ENCODE data around the gene ZNF3. TPM values are rescaled to one million over a fixed set of nuclear protein-coding genes. Genes with fewer than 3 reads are reported as not detected.

The ZNF3 gene
- total RNA-seq, 1 donor from 2014 or later = 22.5 TPM

DNA sequence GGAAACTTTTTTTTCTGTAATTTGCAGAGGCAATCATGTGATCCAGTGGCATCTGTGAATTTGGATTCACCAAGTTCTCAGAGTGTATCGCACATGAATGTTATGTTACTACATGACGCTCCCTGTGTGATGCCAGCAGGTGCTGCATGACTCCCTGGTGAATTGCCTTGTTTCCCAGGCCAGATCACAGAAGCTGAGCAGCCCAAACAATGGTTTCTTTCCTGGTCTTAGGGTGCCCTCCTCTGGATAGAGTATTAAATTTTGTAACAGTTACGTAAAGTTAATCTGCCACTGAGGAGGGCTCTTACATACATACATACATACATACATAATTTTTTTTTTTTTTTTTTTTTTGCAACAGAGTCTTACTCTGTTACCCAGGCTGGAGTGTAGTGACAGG, 28.3 kb downstream of the ZNF3 start:
- peak; percentile 72 to 81 for DNase-seq (ENCODE audit: low read depth in 2 of 2)

DNA sequence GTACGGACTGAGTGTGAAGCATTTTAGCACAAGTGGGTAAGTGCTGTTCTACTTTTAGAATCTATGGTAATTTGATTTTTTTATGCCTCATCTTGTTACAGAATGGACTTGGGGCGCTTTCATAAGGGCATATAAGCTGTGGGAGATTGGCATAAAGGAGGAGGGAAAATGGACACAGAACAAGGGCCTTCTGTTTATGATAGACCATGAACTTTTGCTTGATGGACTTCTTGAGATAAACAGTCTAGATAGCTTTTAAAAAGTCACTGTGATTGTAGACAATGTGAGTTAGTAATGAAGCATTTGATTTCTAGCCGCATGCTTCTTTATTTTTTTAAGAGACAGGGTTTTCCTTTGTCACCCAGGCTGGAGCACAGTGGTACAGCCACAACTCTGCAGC, 29.9 kb downstream of the ZNF3 start:
- DNase-seq (ENCODE audit: low read depth in 2 of 2) = no peak

DNA sequence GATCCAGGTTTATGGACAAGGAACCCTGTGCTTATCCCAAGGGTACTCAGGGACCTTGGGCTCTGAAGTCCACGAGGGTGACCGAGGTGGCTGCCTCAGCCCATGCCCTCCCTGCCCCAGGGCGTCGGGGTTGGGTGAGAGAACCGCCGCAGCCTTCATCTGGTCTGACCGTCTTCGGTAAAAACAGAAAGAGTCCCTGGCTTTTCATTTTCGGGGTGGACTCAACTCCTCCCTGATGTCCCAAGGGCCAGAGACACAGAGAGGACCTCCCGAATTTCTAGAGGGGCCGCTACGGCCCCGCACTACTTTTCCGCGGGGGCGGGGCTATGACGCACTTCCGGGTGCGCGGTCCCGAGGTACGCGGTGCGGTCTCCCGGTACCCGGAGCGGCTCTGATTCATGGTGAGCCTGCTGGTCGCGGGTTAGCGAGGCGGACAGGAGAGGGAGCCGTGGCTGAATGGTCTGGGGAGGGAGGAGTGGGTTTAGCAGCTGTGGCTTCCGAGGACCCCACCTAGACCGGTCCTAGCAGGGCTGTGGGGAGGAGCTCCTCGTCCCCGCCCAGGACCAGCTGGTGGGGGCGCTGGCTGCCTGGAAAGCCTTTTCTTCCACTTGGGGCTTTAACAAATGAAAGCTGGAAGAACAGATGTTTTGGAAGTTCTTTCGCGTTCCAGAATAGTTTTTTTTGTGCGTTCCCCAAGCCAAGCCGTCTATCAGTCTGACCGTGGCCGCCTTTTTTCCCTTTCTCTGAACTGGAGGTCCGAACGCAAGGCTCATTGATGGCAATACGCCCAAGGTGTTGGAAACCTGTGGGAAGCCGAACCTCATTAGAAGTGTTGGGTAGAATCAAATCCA, 31.9 kb downstream of the ZNF3 start, which contains the start of gene ZSCAN21:
Gene ZSCAN21, plus strand, starts transcription at position 334 of the 851 bp plus-strand sequence. CDS start 7,233 bp downstream, outside the sequence.
- DNase-seq (ENCODE audit: low read depth in 2 of 2) = peak; percentile 50 to 81

DNA sequence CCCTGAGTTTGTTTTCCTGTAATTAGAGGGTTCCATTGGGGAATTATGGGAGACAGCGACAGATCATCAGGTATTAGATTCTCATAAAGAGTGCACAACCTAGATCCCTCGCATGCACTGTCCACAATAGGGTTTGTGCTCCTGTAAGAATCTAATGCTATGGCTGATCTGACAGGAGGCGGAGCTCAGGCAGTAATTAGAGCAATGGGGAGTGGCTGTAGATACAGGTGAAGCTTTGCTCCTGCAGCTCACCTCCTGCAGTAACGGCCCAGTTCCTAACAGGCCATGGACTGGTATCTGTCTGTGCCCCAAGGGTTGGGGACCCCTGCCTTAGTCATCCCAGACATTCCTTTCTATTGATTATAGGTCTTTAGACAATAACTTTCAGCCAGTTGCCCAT, 32.8 kb downstream of the ZNF3 start:
- no peak for DNase-seq (ENCODE audit: low read depth in 2 of 2)

DNA sequence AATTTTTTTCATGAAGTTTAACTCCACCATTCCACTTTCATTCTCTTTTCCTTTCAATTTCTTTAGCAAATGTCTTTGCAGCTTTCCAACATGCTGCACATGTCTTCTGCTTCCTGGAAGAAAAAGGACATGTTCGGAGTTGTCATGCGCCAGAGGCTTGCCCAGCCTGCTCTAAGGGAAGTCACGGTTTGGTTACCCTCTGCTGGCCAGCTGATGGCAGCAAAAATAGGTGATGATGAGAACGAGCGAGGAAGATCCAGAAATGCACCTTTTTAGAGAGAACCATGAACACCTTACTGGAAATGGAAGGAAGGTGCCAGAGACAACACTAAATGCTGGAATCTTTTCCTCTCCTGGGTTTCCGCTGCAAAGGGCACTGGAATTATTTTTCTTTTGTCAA, 36.8 kb downstream of the ZNF3 start:
- peak in 1 of 2 donors; percentile 19 for DNase-seq (ENCODE audit: low read depth in 2 of 2)

DNA sequence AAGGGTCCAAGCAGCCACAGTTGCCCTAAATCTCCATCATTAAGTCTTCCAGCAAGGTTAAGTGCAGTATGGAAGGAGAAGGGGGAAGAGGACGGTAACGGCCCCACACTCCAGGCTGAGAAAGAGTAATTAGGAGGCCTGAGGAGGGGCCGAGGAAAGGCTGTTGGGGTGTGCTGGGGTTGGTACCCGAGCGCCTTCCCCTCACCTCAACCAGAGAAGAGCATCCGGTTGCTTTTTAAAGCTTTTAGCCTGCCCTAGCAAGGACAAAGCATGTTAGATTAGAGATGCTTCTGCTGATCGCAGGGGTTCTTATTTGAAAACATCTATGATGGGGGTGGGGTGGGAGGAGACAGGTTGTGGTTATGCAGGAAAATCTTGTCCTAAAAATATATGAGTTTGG, 40.9 kb downstream of the ZNF3 start:
- no peak for DNase-seq (ENCODE audit: low read depth in 2 of 2)

DNA sequence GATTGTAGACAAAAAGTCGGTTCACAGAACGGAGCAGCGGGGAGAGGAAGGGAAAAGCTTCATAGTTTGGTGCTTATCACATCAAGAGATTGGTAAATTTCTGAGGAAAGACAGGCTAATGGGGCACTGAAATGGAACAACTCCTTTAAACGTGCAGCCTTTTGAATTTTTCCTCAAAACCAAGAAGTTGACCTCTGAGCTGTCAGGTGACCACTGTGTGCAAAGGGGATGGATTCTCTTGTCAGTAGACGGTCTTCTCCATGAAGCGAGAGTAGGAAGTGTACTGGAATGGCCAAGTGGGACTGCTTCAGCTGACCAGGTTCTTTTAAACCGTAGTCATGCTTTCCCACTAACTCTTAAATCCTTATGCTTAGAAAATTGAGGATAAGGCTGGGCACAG, 43.2 kb downstream of the ZNF3 start:
- DNase-seq (ENCODE audit: low read depth in 2 of 2) = no peak

DNA sequence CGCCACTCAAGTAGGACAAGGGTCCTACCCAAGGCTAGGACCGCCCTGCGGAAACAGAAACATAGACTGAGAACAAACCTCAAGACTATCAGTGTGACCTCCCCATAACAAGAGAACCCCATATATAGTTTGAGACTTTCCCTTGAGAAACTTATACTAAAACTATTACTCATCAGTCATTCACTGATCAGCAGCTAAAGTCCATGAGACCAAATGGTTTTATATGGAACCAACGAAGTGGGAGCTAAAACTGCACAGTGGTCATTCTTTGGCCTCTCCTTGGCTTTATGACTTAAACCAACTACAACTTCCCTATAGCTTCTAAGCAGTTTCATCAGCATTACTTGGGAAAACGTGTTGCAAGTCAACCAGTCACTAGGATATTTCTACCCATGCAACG, 45.6 kb downstream of the ZNF3 start:
- no peak for DNase-seq (ENCODE audit: low read depth in 2 of 2)

DNA sequence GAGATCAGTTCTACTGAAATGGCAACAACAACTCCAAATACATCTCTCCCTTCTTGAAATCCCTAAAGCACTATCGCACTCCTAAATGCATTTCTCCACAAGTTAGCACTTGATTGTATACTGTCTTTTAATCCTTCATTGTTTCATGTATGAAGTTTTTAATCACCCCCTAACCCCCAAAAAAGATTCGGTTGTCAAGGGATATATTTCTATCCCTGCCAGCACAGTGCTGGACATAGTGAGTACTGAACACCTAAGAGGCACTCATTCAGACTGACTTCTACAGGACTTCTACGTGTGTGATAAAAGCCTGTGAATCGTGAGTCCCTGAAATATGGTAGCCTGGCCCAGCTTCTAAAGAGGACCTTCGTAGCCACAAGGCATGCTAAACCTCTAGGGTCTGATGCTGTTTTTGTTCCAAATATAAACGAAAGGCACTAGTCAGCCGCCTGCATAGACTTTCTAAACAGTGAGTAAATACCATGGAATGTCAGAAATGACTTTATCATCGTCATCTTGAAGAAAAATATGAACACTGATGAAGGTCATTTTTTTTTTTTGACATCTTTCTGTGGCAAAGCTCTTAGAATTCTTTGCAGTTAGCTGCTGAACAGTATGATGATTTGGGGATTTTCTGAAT, 46.5 kb downstream of the ZNF3 start:
- DNase-seq (ENCODE audit: low read depth in 2 of 2) = peak in 1 of 2 donors; percentile 40

DNA sequence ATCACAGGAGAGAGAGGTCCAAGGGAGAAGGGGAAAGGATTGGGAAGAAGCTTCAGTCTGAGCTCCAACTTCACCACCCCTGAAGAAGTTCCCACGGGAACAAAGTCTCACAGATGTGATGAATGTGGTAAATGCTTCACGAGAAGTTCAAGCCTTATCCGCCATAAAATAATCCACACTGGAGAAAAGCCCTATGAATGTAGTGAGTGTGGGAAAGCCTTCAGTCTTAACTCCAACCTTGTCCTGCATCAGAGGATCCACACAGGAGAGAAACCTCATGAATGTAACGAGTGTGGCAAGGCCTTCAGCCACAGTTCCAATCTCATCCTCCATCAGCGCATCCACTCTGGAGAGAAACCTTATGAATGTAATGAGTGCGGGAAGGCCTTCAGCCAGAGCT, 48.0 kb downstream of the ZNF3 start:
- no peak for DNase-seq (ENCODE audit: low read depth in 2 of 2)

DNA sequence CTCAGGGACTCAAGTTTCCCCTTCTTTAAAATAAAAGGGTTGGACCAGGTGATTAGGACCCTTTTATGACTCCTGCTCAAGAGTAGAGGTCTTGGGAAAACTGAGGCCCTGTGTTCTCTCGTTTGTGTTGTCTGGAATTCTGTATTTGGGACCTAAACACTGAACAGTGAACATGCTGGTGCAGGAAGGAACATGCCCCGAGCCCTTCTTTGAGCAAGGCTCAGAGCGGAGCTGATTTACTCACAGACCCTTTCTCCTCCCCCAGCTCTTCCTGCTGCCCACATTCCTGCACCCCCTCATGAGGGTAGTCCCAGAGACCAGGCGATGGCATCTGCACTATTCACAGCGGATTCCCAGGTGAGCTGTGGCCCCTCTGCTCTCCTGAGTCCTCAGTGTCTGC, 51.9 kb downstream of the ZNF3 start:
- DNase-seq (ENCODE audit: low read depth in 2 of 2) = no peak

DNA sequence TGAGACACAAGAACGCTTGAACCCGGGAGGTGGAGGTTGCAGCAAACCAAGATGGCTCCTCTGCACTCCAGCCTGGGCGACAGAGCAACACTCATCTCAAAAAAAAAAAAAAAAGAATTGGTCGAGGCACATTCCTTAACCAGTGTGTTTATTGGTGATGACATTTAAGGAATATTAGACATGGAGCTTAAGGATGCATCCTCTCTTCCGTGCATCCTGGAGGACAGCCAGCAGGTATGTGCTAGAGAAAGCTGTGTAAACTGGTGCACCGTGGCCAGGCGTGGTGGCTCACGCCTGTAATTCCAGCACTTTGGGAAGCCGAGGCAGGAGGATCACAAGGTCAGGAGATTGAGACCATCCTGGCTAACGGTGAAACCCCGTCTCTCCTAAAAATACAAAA, 54.3 kb downstream of the ZNF3 start:
- DNase-seq (ENCODE audit: low read depth in 2 of 2) = no peak

DNA sequence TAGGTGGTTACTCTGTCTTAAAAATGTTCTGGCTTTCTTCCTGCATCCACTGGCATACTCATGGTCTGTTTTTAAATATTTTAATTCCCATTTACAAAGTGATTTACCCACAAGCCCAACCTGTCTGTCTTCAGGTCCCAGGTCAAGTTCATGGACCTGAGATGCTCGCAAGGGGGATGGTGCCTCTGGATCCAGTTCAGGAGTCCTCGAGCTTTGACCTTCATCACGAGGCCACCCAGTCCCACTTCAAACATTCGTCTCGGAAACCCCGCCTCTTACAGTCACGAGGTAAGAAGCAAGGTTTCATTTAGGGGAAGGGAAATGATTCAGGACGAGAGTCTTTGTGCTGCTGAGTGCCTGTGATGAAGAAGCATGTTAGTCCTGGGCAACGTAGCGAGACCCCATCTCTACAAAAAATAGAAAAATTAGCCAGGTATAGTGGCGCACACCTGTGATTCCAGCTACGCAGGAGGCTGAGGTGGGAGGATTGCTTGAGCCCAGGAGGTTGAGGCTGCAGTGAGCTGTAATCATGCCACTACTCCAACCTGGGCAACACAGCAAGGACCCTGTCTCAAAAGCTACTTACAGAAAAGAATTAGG, 57.4 kb downstream of the ZNF3 start:
- DNase-seq (ENCODE audit: low read depth in 2 of 2) = no peak

DNA sequence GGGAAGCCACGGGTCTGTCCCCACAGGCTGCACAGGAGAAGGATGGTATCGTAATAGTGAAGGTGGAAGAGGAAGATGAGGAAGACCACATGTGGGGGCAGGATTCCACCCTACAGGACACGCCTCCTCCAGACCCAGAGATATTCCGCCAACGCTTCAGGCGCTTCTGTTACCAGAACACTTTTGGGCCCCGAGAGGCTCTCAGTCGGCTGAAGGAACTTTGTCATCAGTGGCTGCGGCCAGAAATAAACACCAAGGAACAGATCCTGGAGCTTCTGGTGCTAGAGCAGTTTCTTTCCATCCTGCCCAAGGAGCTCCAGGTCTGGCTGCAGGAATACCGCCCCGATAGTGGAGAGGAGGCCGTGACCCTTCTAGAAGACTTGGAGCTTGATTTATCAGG, 58.0 kb downstream of the ZNF3 start:
- DNase-seq (ENCODE audit: low read depth in 2 of 2) = no peak

DNA sequence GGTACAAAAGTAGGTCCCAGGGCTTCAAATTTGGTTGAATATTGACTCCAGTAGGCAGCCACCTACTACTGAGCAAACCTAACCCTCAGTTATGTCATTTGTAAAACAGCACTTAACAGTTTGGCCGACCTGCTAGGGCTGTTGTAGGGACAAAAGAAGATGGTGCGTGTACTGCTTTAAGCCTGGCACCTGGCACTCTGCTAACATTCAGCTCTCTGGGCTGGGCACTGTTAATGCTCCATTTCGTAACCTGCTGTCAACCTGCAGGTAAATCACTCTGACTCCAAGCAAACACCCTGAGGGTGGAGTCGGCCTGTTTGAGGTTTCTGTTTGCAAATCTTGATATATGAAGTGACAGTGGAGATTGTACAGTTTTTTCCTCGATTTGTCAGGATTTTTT, 58.9 kb downstream of the ZNF3 start:
- no peak for DNase-seq (ENCODE audit: low read depth in 2 of 2)

DNA sequence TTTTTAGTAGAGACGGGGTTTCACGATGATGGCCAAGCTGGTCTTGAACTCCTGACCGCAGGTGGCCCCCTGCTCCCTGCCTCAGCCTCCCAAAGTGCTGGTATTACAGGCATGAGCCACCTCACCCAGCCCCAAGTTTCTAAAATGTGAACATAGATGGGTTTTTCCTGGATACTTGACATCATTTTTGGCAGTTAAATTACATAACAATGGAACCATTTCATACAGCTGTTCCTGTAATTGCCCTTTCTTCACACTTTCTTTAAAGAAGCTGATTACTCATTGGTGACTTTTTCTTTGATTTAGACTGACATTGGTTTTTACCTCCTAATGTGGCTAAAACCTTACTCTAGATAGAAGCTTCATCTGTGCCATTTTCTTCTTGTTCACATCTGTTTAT, 60.2 kb downstream of the ZNF3 start:
- DNase-seq (ENCODE audit: low read depth in 2 of 2) = no peak

Other genes with a start within 250 kb of the ZNF3 start
- 0.13 TPM in 1 of 2 replicates, not detected in the other for gene OR2AE1, start 204.7 kb downstream of the ZNF3 start, total RNA-seq
- gene TRIM4, start 162.2 kb downstream of the ZNF3 start, total RNA-seq = 14.6 and 19.3 TPM in 2 replicates
- gene GJC3, start 152.1 kb downstream of the ZNF3 start, total RNA-seq = 0.26 and 0.63 TPM in 2 replicates
- not detected in 2 replicates for gene AZGP1, start 105.7 kb downstream of the ZNF3 start, total RNA-seq
- 21.7 and 30.7 TPM in 2 replicates for gene ZKSCAN1, start 66.1 kb downstream of the ZNF3 start, total RNA-seq
- gene ZSCAN21, start 31.9 kb downstream of the ZNF3 start, total RNA-seq = 5.4 and 6.2 TPM in 2 replicates
- 66.1 and 79.3 TPM in 2 replicates for gene COPS6, start 7.2 kb upstream of the ZNF3 start, total RNA-seq
- gene MCM7, start 19.7 kb upstream of the ZNF3 start, total RNA-seq = 54.0 and 106 TPM in 2 replicates
- 12.3 and 16.8 TPM in 2 replicates for gene AP4M1, start 19.9 kb upstream of the ZNF3 start, total RNA-seq
- gene TAF6, start 37.6 kb upstream of the ZNF3 start, total RNA-seq = 21.6 and 25.8 TPM in 2 replicates
- 24.4 and 26.2 TPM in 2 replicates for gene CNPY4, start 37.9 kb upstream of the ZNF3 start, total RNA-seq
- gene MBLAC1, start 45.2 kb upstream of the ZNF3 start, total RNA-seq = 2.1 and 2.2 TPM in 2 replicates
- gene LAMTOR4, start 67.2 kb upstream of the ZNF3 start, total RNA-seq = 84.2 and 112 TPM in 2 replicates
- gene TRAPPC14, start 77.0 kb upstream of the ZNF3 start, total RNA-seq = 4.4 and 5.8 TPM in 2 replicates
- gene GAL3ST4, start 86.9 kb upstream of the ZNF3 start, total RNA-seq = 0.13 TPM in 2 replicates
- 1.9 and 2.8 TPM in 2 replicates for gene GPC2, start 95.7 kb upstream of the ZNF3 start, total RNA-seq
- gene STAG3, start 96.2 kb upstream of the ZNF3 start, total RNA-seq = 0.13 and 0.38 TPM in 2 replicates
- gene PVRIG, start 138.2 kb upstream of the ZNF3 start, total RNA-seq = not detected in 2 replicates
- gene SPDYE3, start 226.0 kb upstream of the ZNF3 start, total RNA-seq = not detected in 2 replicates